Endothelial cell (in vitro differentiated cells): ENCODE results near the gene BMPER. TPM values are rescaled to one million over a fixed set of nuclear protein-coding genes. Genes with fewer than 3 reads are reported as not detected.

Experiments used
- DNase-seq: peaks from one replicate; pipeline ENCODE4 v3.0.0; 2021; ENCODE audit warnings: low spot score
- H3K27ac Mint-ChIP-seq: one replicate; pipeline ENCODE4 v1.8.0; 2021; ENCODE audit warnings: mixed read lengths, inconsistent platforms; ENCODE audit not compliant: unreplicated experiment
- H3K27me3 Mint-ChIP-seq: one replicate; pipeline ENCODE4 v1.8.0; 2021; ENCODE audit warnings: mild to moderate bottlenecking, moderate library complexity, mixed read lengths, inconsistent platforms; ENCODE audit not compliant: unreplicated experiment
- H3K36me3 Mint-ChIP-seq: one replicate; pipeline ENCODE4 v1.8.0; 2021; ENCODE audit warnings: mild to moderate bottlenecking, low read depth, mixed read lengths, inconsistent platforms; ENCODE audit not compliant: unreplicated experiment
- H3K4me1 Mint-ChIP-seq: one replicate; pipeline ENCODE4 v1.8.0; 2021; ENCODE audit warnings: mild to moderate bottlenecking, mixed read lengths, inconsistent platforms; ENCODE audit not compliant: unreplicated experiment
- H3K4me3 Mint-ChIP-seq: one replicate; pipeline ENCODE4 v1.8.0; 2021; ENCODE audit warnings: mild to moderate bottlenecking, mixed read lengths, inconsistent platforms; ENCODE audit not compliant: unreplicated experiment
- H3K9me3 Mint-ChIP-seq: one replicate; pipeline ENCODE4 v1.8.0; 2021; ENCODE audit warnings: mixed read lengths, inconsistent platforms; ENCODE audit not compliant: unreplicated experiment
- total RNA-seq: library from RNA; stranded (reverse); fragmentation: NEBNext Ultra II Directional; extraction: Animal tissue kit (Norgen Biotek cat#: 25700); gene quantifications from one replicate; pipeline ENCODE4 v1.2.1, GENCODE V29; 2021; ENCODE audit not compliant: unreplicated experiment
- TF ChIP-seq, protein P1 (sequence below): fragments of 200-600 bp; sonication (generic); IDR thresholded peaks from one replicate; pipeline ENCODE4 v1.5.0; 2021; ENCODE audit warnings: antibody characterized with exemption; ENCODE audit not compliant: unreplicated experiment

BMPER gene
- total RNA-seq, 1 donor from 2014 or later, result 2.5 TPM

DNA sequence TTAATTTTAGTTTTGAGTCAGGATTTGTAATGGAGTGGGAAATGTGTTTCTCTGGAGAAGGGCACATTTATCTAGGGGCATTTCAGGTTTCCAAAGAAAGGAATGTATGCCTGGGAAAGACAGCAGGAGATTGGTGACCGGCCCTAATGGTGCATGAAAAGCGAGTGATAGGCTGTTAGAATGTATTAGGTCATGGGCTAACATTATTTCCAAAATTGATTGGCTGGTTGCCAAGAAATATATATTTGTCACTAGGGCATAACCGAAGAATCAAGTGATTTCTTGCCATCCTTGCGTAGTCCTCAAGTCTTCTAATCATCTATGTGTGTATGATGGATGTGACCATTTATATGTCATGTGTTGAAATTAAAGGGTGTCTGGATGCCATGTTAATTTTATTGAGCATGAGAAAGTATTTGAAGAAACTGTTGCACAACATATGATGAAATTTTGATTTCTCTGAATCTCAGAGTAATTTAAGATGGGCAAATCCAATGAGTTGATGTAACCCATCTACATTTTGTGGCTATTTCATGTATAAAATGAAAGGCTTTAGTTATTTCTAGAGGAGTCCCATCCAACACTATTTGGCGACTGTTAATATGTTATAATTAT, 248.4 kb downstream of the BMPER start:
- no peaks in the 10 kb centered on the region for H3K4me1 Mint-ChIP-seq
- no peak overlapping the region for H3K4me3 Mint-ChIP-seq
- TF ChIP-seq, protein P1, sequence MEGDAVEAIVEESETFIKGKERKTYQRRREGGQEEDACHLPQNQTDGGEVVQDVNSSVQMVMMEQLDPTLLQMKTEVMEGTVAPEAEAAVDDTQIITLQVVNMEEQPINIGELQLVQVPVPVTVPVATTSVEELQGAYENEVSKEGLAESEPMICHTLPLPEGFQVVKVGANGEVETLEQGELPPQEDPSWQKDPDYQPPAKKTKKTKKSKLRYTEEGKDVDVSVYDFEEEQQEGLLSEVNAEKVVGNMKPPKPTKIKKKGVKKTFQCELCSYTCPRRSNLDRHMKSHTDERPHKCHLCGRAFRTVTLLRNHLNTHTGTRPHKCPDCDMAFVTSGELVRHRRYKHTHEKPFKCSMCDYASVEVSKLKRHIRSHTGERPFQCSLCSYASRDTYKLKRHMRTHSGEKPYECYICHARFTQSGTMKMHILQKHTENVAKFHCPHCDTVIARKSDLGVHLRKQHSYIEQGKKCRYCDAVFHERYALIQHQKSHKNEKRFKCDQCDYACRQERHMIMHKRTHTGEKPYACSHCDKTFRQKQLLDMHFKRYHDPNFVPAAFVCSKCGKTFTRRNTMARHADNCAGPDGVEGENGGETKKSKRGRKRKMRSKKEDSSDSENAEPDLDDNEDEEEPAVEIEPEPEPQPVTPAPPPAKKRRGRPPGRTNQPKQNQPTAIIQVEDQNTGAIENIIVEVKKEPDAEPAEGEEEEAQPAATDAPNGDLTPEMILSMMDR, result no peak
- DNase-seq, result no peak
- H3K36me3 Mint-ChIP-seq, result no peaks in the 10 kb centered on the region
- H3K9me3 Mint-ChIP-seq, result no peaks in the 10 kb centered on the region
- H3K27me3 Mint-ChIP-seq, result no peaks in the 10 kb centered on the region
- H3K27ac Mint-ChIP-seq, result no peak overlapping the region

DNA sequence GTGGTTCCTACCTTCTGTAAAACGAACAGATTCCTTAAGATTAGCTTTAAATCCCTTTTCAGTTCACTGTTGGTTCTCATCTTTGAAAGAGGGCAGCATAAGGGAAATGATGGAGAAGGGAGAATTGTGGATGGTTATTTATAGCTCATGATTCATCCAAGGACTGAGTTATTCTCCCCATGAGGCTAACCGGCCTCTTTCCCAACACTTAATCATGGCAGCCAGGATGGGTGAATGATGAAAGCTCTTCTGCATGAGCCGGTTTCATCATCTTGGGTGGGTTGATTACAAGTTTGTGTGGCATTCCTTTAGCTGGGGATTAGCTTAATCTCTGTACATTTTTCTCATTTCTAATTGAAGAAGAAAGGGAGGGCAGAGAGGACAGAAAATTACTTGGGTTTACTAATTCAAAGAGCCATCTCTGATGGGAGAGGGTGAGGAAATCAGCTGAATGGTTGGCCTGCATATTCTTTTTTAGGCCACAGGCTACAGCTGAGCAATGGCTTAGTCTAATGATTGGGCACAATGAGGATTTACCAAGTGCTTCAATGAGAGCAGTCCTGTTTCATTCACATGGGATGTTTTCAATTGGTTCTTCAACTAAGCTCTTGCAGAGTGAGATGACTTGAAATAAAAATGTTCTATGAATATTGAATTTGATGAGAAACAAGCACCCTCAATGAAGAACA, 250.0 kb downstream of the BMPER start:
- no peaks in the 10 kb centered on the region for H3K36me3 Mint-ChIP-seq
- no peaks in the 10 kb centered on the region for H3K27me3 Mint-ChIP-seq

DNA sequence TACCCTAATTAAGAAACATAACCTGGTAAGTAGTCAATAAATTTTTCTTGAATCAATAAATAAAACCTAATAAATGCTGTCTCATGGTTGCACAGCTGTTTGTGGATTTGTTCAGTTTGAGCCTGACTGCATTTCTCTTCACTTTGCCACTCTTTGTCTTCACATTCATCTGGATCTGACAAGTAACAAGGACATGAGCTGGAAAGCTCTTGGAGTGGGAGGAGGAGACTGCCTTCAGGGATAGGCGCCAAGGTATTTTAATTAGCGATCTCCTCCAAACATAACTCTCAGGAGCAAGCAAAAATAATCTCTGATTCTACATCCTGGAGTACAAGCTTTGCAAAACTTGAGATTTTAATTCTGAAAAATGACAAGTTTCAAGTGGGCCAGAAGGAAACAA, 251.0 kb downstream of the BMPER start:
- Mint-ChIP-seq H3K4me1 (no peaks in the 10 kb centered on the region), H3K9me3 (no peaks in the 10 kb centered on the region), H3K27ac (no peak overlapping the region), H3K4me3 (no peak overlapping the region), H3K36me3 (no peaks in the 10 kb centered on the region), H3K27me3 (no peaks in the 10 kb centered on the region)
- no peak for DNase-seq
- TF ChIP-seq, protein P1, result no peak

More for the DNA sequence above, 250.0 kb downstream of the BMPER start:
- Mint-ChIP-seq H3K4me1 (no peaks in the 10 kb centered on the region), H3K4me3 (no peak overlapping the region), H3K27ac (no peak overlapping the region), H3K9me3 (no peaks in the 10 kb centered on the region)
- TF ChIP-seq, protein P1, result no peak
- no peak for DNase-seq

DNA sequence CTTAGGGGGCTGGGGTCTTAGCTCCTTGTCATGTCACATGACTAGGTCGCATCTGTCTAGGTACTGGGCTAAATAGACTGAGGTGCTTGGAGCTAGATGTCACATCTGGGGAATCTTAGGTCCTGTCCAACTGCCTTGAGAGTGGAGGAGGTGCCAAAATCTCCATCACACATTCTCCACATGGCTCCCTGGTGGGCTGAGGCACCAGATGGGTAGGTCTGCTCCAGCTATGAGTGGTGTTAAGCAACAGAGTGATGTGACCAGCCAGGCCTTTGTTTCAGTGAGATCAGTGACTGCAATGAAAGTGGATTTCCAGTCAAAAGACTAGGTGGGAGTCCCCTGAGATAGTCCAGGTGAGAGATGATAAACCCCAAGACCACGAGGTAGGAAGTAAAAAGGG, 251.8 kb downstream of the BMPER start:
- no peak for DNase-seq
- H3K27me3 Mint-ChIP-seq, result no peaks in the 10 kb centered on the region
- no peak overlapping the region for H3K27ac Mint-ChIP-seq
- H3K9me3 Mint-ChIP-seq, result no peaks in the 10 kb centered on the region
- H3K4me1 Mint-ChIP-seq, result no peaks in the 10 kb centered on the region
- H3K4me3 Mint-ChIP-seq, result no peak overlapping the region
- H3K36me3 Mint-ChIP-seq, result no peaks in the 10 kb centered on the region
- TF ChIP-seq, protein P1, result no peak

DNA sequence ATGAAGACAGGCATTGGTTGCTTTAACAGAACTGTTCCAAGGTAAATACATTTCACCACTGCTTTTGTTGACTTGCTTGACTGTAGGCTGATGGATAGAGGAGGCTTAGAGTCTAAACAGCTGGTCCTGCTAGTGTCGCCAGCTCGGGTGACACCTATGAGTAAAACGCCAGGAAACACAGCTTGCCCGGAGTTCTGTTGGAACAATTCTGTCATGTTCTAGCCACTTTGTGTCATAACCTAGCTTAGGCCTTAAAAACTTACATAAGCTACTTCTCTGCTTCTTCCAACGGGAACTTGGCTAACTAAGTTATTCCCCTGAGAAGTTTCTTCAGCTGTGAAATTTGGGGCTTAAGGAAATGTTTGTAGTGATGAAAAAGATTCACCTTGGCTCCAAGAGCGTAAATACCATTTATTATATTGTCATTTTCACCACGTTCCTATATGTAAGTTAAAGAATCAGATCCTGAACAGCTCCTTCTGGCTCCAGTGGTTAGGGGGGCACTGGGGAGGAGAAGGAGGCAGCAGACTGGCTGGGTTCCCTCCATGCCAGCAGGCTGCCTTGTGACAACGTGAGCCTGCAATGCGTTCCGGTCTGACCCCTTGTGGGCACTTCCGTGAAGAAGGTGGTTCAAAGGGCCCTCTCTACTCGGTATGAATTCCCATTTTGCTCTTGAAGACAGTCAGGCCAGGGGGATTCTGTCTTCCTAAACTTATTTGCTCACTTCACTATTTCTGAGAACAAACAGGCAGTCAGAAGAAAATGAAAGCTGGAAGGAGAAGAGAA, 253.2 kb downstream of the BMPER start:
- Mint-ChIP-seq H3K27ac (no peak overlapping the region), H3K36me3 (no peaks in the 10 kb centered on the region)
- TF ChIP-seq, protein P1, result no peak

More for the DNA sequence above, 253.2 kb downstream of the BMPER start:
- Mint-ChIP-seq H3K4me1 (no peaks in the 10 kb centered on the region), H3K27me3 (no peaks in the 10 kb centered on the region), H3K9me3 (no peaks in the 10 kb centered on the region), H3K4me3 (no peak overlapping the region)
- DNase-seq, result no peak
